Measurements from ENCODE around the gene GALM. TPM values are rescaled to one million over a fixed set of nuclear protein-coding genes. Genes with fewer than 3 reads are reported as not detected.

The GALM gene
- total and polyA plus RNA-seq, 2 of the 13 experiments (the other 11 are each of a cell fraction or from before 2014, with no cell fraction given), result 65.5 to 90.0 TPM

DNA sequence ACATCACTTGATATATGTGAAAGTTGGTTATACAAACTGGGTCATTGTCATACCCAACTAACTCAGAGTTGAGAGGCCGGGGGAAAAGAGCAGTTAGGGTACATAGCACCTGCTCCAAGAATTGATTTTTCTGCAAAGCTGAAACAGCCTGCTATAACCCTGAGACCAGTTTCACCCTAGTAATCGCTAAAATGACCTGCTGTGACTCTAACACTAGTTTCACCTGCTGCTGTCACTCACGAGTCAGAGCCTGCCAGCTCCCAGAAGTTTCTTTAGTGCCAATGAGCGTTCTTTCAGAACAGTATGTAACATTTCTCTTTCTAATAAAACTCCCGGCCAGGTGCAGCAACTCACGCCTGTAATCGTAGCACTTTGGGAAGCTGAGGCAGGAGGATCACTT lies 57.3 kb downstream of the GALM start:
- 98% methylated on average over 7 of the region's 7 CpGs for WGBS (ENCODE audit: low lambda C conversion rate)
- FAIRE-seq, result no peak
- no peaks in the 10 kb centered on the region for H3K27me3 ChIP-seq (ENCODE audit: control insufficient read depth in 1 of 2, insufficient read depth in 2 of 2, low read length in 2 of 2)
- ATAC-seq, result no peak
- BruUV-seq (replicated peaks), result no TSS peak
- no peak overlapping the region for H3K9ac ChIP-seq (ENCODE audit: insufficient read depth, low read depth, low read length)
- no peaks in the 10 kb centered on the region for H3K9me3 ChIP-seq (ENCODE audit: low read length)
- in situ Hi-C loops (cut with HindIII; ENCODE audit: extremely low pct_ligation_motif_present, low pct_unique_long_range_greater_than_20kb) (loop anchor here (5.0 kb wide), 1 partner anchor 121 kb away; the partner anchor contains the start of gene HNRNPLL), intact Hi-C loops (cut with micrococcal nuclease; ENCODE audit: unreplicated experiment) (no loop called here)
- ChIA-PET CTCF (ENCODE audit: low intra/inter-chr PET ratio, low total read pairs) (no interaction called here), POLR2A (no interaction called here)
- H3K4me3 ChIP-seq (replicated peaks in 1 of 3; ENCODE audit: insufficient read depth in 1 of 3, low read depth in 2 of 3, low read length in 3 of 3), result no peak overlapping the region
- no peaks in the 10 kb centered on the region for H4K20me1 ChIP-seq (ENCODE audit: insufficient read depth, low read length)
- no peak for TF ChIP-seq ETV6 (CRISPR knock-in tag; conservative IDR thresholded peaks at IDR 0.05)
- TF ChIP-seq, protein P1, sequence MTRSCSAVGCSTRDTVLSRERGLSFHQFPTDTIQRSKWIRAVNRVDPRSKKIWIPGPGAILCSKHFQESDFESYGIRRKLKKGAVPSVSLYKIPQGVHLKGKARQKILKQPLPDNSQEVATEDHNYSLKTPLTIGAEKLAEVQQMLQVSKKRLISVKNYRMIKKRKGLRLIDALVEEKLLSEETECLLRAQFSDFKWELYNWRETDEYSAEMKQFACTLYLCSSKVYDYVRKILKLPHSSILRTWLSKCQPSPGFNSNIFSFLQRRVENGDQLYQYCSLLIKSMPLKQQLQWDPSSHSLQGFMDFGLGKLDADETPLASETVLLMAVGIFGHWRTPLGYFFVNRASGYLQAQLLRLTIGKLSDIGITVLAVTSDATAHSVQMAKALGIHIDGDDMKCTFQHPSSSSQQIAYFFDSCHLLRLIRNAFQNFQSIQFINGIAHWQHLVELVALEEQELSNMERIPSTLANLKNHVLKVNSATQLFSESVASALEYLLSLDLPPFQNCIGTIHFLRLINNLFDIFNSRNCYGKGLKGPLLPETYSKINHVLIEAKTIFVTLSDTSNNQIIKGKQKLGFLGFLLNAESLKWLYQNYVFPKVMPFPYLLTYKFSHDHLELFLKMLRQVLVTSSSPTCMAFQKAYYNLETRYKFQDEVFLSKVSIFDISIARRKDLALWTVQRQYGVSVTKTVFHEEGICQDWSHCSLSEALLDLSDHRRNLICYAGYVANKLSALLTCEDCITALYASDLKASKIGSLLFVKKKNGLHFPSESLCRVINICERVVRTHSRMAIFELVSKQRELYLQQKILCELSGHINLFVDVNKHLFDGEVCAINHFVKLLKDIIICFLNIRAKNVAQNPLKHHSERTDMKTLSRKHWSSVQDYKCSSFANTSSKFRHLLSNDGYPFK (CRISPR knock-in tag; IDR thresholded peaks at IDR 0.05; ENCODE audit: borderline replicate concordance), result no peak
- TF ChIP-seq RFXANK (CRISPR knock-in tag; IDR thresholded peaks at IDR 0.05), result no peak
- TF ChIP-seq TSC22D2 (CRISPR knock-in tag; IDR thresholded peaks at IDR 0.05; ENCODE audit: borderline replicate concordance), result no peak
- no peak for TF ChIP-seq ZNF44 (CRISPR knock-in tag; IDR thresholded peaks at IDR 0.05)
- no peak for TF ChIP-seq AGO2 (optimal IDR thresholded peaks at IDR 0.05; ENCODE audit: low read depth, low read length)
- TF ChIP-seq, protein P2, sequence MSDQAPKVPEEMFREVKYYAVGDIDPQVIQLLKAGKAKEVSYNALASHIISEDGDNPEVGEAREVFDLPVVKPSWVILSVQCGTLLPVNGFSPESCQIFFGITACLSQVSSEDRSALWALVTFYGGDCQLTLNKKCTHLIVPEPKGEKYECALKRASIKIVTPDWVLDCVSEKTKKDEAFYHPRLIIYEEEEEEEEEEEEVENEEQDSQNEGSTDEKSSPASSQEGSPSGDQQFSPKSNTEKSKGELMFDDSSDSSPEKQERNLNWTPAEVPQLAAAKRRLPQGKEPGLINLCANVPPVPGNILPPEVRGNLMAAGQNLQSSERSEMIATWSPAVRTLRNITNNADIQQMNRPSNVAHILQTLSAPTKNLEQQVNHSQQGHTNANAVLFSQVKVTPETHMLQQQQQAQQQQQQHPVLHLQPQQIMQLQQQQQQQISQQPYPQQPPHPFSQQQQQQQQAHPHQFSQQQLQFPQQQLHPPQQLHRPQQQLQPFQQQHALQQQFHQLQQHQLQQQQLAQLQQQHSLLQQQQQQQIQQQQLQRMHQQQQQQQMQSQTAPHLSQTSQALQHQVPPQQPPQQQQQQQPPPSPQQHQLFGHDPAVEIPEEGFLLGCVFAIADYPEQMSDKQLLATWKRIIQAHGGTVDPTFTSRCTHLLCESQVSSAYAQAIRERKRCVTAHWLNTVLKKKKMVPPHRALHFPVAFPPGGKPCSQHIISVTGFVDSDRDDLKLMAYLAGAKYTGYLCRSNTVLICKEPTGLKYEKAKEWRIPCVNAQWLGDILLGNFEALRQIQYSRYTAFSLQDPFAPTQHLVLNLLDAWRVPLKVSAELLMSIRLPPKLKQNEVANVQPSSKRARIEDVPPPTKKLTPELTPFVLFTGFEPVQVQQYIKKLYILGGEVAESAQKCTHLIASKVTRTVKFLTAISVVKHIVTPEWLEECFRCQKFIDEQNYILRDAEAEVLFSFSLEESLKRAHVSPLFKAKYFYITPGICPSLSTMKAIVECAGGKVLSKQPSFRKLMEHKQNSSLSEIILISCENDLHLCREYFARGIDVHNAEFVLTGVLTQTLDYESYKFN (CRISPR knock-in tag; conservative IDR thresholded peaks at IDR 0.05), result no peak
- TF ChIP-seq FOSL2 (CRISPR knock-in tag; IDR thresholded peaks at IDR 0.05), result no peak
- peaks cover 9 to 36% of the 10 kb centered on the region in 2 experiments; a peak in 3 of 5 replicates for H3K36me3 ChIP-seq (replicated peaks in 1 of 2; ENCODE audit: control insufficient read depth in 1 of 2, insufficient read depth in 2 of 2, low read length in 2 of 2)
- no peak overlapping the region for H3K4me2 ChIP-seq (ENCODE audit: low read depth, low read length)
- no peak for DNase-seq (ENCODE audit: low spot score)
- no peak overlapping the region for H3K27ac ChIP-seq (ENCODE audit: extremely low read length, insufficient read depth, low read length)
- no peak overlapping the region for H2AFZ ChIP-seq (ENCODE audit: low read length)
- H3K4me1 ChIP-seq (ENCODE audit: insufficient read depth, low read length), result no peaks in the 10 kb centered on the region
- peaks cover 2% of the 10 kb centered on the region for H3K79me2 ChIP-seq (ENCODE audit: insufficient read depth, low read length)

All from HepG2 (cell line).